Liver (tissue), 9 donors: ENCODE measurements around the gene HES4. TPM values are rescaled to one million over a fixed set of nuclear protein-coding genes. Genes with fewer than 3 reads are reported as not detected.

ENCODE experiments used
- DNase-seq: peaks from one replicate; pipeline ENCODE4 v3.0.0-alpha.2; 2017; ENCODE audit warnings: low spot score
- H3K27ac ChIP-seq, 2 donors: one replicate each; pipeline ENCODE4 v1.7.0; 2013; ENCODE audit warnings: inconsistent platforms in 2 of 2, low read length in 2 of 2, control low read depth in 1 of 2, low read depth in 1 of 2, mild to moderate bottlenecking in 1 of 2
- H3K27me3 ChIP-seq, 4 donors: one replicate each; pipeline versions ENCODE4 v1.6.1 to v1.7.0; 2013; ENCODE audit warnings: low read length in 3 of 4, inconsistent platforms in 1 of 4, mild to moderate bottlenecking in 1 of 4, moderate library complexity in 1 of 4; ENCODE audit not compliant: control insufficient read depth in 4 of 4, insufficient read depth in 4 of 4
- H3K36me3 ChIP-seq, 4 donors: one replicate each; pipeline versions ENCODE4 v1.6.1 to v1.7.0; 2013; ENCODE audit warnings: low read length in 3 of 4, mild to moderate bottlenecking in 3 of 4, low read depth in 1 of 4, moderate library complexity in 1 of 4; ENCODE audit not compliant: control insufficient read depth in 4 of 4, insufficient read depth in 3 of 4
- H3K4me1 ChIP-seq, 4 donors: one replicate each; pipeline versions ENCODE4 v1.6.1 to v1.7.0; 2013; ENCODE audit warnings: low read length in 3 of 4, mild to moderate bottlenecking in 3 of 4, moderate library complexity in 1 of 4; ENCODE audit not compliant: control insufficient read depth in 4 of 4, insufficient read depth in 4 of 4
- H3K4me3 ChIP-seq, 3 donors: one replicate each; pipeline versions ENCODE4 v1.6.1 to v1.7.0; 2013; ENCODE audit warnings: low read length in 3 of 3, control low read depth in 1 of 3, low read depth in 1 of 3, mild to moderate bottlenecking in 1 of 3
- H3K9ac ChIP-seq, 2 donors: one replicate each; pipeline ENCODE4 v1.7.0; 2013; ENCODE audit warnings: low read length in 2 of 2, mild to moderate bottlenecking in 2 of 2, moderate library complexity in 2 of 2, control low read depth in 1 of 2, low read depth in 1 of 2
- H3K9me3 ChIP-seq, 4 donors: one replicate each; pipeline versions ENCODE4 v1.6.1 to v1.7.0; 2013; ENCODE audit warnings: low read length in 3 of 4; ENCODE audit not compliant: control insufficient read depth in 4 of 4
- EGR1 ChIP-seq, 2 donors: IDR thresholded peaks; 2 replicates each; pipeline ENCODE4 v1.6.1; 2016 to 2018; ENCODE audit warnings: antibody characterized with exemption in 2 of 2, low read depth in 2 of 2
- FOXA2 ChIP-seq: IDR thresholded peaks from 2 replicates; pipeline ENCODE4 v1.6.1; 2016; ENCODE audit warnings: antibody characterized with exemption
- GABPA ChIP-seq, 2 donors: IDR thresholded peaks in 1 of 2; conservative IDR thresholded peaks in 1 of 2; 2 replicates each; pipeline ENCODE4 v1.6.1; 2016; ENCODE audit warnings: antibody characterized with exemption in 2 of 2, mild to moderate bottlenecking in 1 of 2, moderate library complexity in 1 of 2
- HNF4A ChIP-seq, 2 donors: conservative IDR thresholded peaks; 2 replicates each; pipeline ENCODE4 v1.6.1; 2016; ENCODE audit warnings: antibody characterized with exemption in 2 of 2, mild to moderate bottlenecking in 2 of 2
- HNF4G ChIP-seq: IDR thresholded peaks from 2 replicates; pipeline ENCODE4 v1.6.1; 2016; ENCODE audit warnings: antibody characterized with exemption
- JUND ChIP-seq, 2 donors: IDR thresholded peaks; 2 replicates each; pipeline ENCODE4 v1.6.1; 2016; ENCODE audit warnings: antibody characterized with exemption in 2 of 2
- NR2F2 ChIP-seq: IDR thresholded peaks from 2 replicates; pipeline ENCODE4 v1.6.1; 2016; ENCODE audit warnings: antibody characterized with exemption
- RAD21 ChIP-seq, 2 donors: IDR thresholded peaks; 2 replicates each; pipeline ENCODE4 v1.6.1; 2016; ENCODE audit warnings: antibody characterized with exemption in 2 of 2, mild to moderate bottlenecking in 2 of 2
- RXRA ChIP-seq, 2 donors: IDR thresholded peaks; 2 replicates each; pipeline ENCODE4 v1.6.1; 2017 to 2018; ENCODE audit warnings: antibody characterized with exemption in 2 of 2, mild to moderate bottlenecking in 1 of 2
- TAF1 ChIP-seq: conservative IDR thresholded peaks from 2 replicates; pipeline ENCODE4 v1.6.1; 2016; ENCODE audit warnings: antibody characterized with exemption, mild to moderate bottlenecking
- YY1 ChIP-seq: IDR thresholded peaks from 2 replicates; pipeline ENCODE4 v1.6.1; 2016; ENCODE audit warnings: antibody characterized with exemption, mild to moderate bottlenecking
- WGBS: extraction: QIAGEN DNeasy Blood & Tissue Kit; methylation state at CpG from one replicate; pipeline ENCODE4 v1.1.7; 2013; 5-methylcytosine and 5-hydroxymethylcytosine counted together
- polyA plus RNA-seq, 2 donors: library from polyadenylated mRNA; stranded (reverse) in 1 of 2; unstranded in 1 of 2; fragments of 200-250 nt in 1 of 2; fragments of >200 nt in 1 of 2; fragmentation: Nextera tagmentation in 1 of 2; extraction: Ambion mirVana in 1 of 2; gene quantifications; one replicate each; pipeline versions ENCODE4 v1.2.1 to v1.2.3, GENCODE V29; 2013 to 2015
- total RNA-seq, 2 donors: library from RNA; depleted of rRNA; stranded (reverse); fragments of >200 nt; gene quantifications; one replicate each; pipeline ENCODE4 v1.2.3, GENCODE V29; 2014
- TF ChIP-seq, protein P1 (sequence below): fragments of 150-350 bp; IDR thresholded peaks from 2 replicates; pipeline ENCODE4 v1.5.1; 2017; ENCODE audit warnings: improper control_type of control experiment, low read depth, low read length; ENCODE audit not compliant: missing input control
- TF ChIP-seq, protein P2 (sequence below): IDR thresholded peaks from 2 replicates; pipeline ENCODE4 v1.6.1; 2016; ENCODE audit warnings: antibody characterized with exemption, mild to moderate bottlenecking
- TF ChIP-seq, protein P3 (sequence below): IDR thresholded peaks from 2 replicates; pipeline ENCODE4 v1.6.1; 2016; ENCODE audit warnings: antibody characterized with exemption
- TF ChIP-seq, protein P4 (sequence below): IDR thresholded peaks from 2 replicates; pipeline ENCODE4 v1.6.1; 2016; ENCODE audit warnings: antibody characterized with exemption
- donor health status: healthy.
- donor health status: healthy.
- donor health status: healthy.
- donor health status: healthy.
- donor health status: healthy.

The HES4 gene
- total and polyA plus RNA-seq, 4 donors = 0.93 to 1.9 (median 1.7) TPM

DNA sequence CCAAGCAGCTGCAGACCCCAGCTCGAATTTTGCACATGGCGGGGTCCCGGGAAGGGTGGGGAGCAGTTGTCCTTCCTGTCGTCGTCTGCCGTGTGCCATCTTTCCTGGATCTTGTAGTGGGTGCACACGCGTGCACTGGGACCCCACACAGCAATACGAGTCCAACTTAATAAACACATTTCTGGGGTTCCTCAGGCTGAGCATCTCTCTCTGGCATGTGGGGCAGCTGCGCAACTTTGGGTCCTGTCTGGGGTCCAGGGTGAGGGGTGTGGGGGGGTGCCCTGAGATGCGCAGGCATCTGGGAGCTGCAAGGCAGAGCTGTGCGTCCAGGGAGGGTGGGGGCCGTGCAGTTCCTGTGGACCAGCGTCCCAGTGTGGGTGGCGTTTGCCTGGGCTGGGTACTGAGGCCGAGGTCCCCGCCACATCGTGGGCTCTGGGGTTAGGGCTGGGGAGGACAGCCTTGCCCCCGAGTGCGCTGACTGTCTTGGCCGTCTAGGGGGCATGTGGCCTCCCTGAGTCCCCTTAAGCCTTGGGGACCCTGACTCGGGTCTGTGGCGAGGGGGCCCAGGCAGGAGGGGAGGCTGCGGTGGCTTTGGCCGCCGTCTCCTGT lies 34.3 kb downstream of the HES4 start:
- TF ChIP-seq, protein P1, sequence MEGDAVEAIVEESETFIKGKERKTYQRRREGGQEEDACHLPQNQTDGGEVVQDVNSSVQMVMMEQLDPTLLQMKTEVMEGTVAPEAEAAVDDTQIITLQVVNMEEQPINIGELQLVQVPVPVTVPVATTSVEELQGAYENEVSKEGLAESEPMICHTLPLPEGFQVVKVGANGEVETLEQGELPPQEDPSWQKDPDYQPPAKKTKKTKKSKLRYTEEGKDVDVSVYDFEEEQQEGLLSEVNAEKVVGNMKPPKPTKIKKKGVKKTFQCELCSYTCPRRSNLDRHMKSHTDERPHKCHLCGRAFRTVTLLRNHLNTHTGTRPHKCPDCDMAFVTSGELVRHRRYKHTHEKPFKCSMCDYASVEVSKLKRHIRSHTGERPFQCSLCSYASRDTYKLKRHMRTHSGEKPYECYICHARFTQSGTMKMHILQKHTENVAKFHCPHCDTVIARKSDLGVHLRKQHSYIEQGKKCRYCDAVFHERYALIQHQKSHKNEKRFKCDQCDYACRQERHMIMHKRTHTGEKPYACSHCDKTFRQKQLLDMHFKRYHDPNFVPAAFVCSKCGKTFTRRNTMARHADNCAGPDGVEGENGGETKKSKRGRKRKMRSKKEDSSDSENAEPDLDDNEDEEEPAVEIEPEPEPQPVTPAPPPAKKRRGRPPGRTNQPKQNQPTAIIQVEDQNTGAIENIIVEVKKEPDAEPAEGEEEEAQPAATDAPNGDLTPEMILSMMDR = no peak
- TF ChIP-seq, protein P2, sequence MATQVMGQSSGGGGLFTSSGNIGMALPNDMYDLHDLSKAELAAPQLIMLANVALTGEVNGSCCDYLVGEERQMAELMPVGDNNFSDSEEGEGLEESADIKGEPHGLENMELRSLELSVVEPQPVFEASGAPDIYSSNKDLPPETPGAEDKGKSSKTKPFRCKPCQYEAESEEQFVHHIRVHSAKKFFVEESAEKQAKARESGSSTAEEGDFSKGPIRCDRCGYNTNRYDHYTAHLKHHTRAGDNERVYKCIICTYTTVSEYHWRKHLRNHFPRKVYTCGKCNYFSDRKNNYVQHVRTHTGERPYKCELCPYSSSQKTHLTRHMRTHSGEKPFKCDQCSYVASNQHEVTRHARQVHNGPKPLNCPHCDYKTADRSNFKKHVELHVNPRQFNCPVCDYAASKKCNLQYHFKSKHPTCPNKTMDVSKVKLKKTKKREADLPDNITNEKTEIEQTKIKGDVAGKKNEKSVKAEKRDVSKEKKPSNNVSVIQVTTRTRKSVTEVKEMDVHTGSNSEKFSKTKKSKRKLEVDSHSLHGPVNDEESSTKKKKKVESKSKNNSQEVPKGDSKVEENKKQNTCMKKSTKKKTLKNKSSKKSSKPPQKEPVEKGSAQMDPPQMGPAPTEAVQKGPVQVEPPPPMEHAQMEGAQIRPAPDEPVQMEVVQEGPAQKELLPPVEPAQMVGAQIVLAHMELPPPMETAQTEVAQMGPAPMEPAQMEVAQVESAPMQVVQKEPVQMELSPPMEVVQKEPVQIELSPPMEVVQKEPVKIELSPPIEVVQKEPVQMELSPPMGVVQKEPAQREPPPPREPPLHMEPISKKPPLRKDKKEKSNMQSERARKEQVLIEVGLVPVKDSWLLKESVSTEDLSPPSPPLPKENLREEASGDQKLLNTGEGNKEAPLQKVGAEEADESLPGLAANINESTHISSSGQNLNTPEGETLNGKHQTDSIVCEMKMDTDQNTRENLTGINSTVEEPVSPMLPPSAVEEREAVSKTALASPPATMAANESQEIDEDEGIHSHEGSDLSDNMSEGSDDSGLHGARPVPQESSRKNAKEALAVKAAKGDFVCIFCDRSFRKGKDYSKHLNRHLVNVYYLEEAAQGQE = no peak
- TF ChIP-seq YY1 (no peak), NR2F2 (no peak), FOXA2 (no peak), RAD21 (IDR thresholded peaks at IDR 0.05) (no peak), JUND (IDR thresholded peaks at IDR 0.05) (no peak)
- TF ChIP-seq, protein P3, sequence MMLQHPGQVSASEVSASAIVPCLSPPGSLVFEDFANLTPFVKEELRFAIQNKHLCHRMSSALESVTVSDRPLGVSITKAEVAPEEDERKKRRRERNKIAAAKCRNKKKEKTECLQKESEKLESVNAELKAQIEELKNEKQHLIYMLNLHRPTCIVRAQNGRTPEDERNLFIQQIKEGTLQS = no peak
- 88% methylated on average over 26 of the region's 26 CpGs for WGBS
- no peak overlapping the region for H3K9ac ChIP-seq
- DNase-seq = no peak
- peaks cover 0 to 6% (median 0%) of the 10 kb centered on the region in 4 donors for H3K36me3 ChIP-seq
- H3K4me1 ChIP-seq = peaks cover 3 to 22% (median 15%) of the 10 kb centered on the region in 4 donors
- no peak overlapping the region for H3K27ac ChIP-seq
- peaks cover 0 to 5% (median 1%) of the 10 kb centered on the region in 4 donors for H3K27me3 ChIP-seq
- H3K9me3 ChIP-seq = no peaks in the 10 kb centered on the region
- no peak overlapping the region for H3K4me3 ChIP-seq

DNA sequence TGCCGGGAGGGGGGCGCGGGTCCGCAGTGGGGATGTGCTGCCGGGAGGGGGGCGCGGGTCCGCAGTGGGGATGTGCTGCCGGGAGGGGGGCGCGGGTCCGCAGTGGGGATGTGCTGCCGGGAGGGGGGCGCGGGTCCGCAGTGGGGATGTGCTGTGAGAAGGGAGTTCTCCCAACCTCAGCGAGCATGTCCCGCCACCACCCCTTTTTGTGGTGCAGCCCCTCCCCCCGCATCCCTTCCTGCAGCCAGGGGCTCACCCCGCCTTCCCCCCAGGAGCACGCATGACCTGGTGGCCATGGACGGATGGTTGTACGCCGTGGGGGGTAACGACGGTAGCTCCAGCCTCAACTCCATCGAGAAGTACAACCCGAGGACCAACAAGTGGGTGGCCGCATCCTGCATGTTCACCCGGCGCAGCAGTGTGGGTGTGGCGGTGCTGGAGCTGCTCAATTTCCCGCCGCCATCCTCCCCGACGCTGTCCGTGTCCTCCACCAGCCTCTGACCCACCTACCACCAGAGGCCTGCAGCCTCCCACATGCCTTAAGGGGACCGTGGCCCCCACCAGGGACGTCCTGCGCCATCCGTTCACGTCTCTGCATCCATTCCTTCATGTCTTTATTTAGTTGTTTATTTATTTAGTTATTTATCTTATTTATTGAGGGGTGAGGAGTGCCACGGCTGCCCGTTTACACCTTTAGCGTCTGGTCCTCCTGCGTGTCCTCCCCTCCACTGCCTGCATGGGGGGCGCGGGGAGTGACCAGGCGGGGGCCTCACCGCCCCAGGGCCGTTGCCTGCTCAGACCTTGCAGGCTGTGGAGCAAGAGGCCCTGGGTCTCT lies 35.0 kb downstream of the HES4 start:
- no peak for DNase-seq

More for the DNA sequence above, 35.0 kb downstream of the HES4 start:
- H3K36me3 ChIP-seq = peaks cover 0 to 6% (median 0%) of the 10 kb centered on the region in 4 donors
- WGBS = 96% methylated on average over 43 of the region's 51 CpGs
- H3K4me1 ChIP-seq = peaks cover 3 to 22% (median 15%) of the 10 kb centered on the region in 4 donors
- H3K27me3 ChIP-seq = peaks cover 0 to 3% (median 0%) of the 10 kb centered on the region in 4 donors
- TF ChIP-seq TAF1 (no peak), YY1 (no peak), NR2F2 (no peak), GABPA (IDR thresholded peaks at IDR 0.05 in 1 of 2, conservative IDR thresholded peaks at IDR 0.05 in 1 of 2) (no peak), RXRA (IDR thresholded peaks at IDR 0.05) (no peak), JUND (IDR thresholded peaks at IDR 0.05) (no peak), HNF4A (conservative IDR thresholded peaks at IDR 0.05) (no peak), HNF4G (no peak), EGR1 (IDR thresholded peaks at IDR 0.05; ENCODE audit: low read depth in 2 of 2) (no peak), FOXA2 (no peak), RAD21 (IDR thresholded peaks at IDR 0.05) (no peak)
- TF ChIP-seq, protein P2 = no peak
- TF ChIP-seq, protein P1 = no peak
- TF ChIP-seq, protein P3 = no peak
- TF ChIP-seq, protein P4, sequence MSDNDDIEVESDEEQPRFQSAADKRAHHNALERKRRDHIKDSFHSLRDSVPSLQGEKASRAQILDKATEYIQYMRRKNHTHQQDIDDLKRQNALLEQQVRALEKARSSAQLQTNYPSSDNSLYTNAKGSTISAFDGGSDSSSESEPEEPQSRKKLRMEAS = no peak
- no peak overlapping the region for H3K9ac ChIP-seq
- no peak overlapping the region for H3K4me3 ChIP-seq
- no peaks in the 10 kb centered on the region for H3K9me3 ChIP-seq
- H3K27ac ChIP-seq = no peak overlapping the region
